ENCODE data around the gene ISLR.

Gene ISLR

GRCh38 chr15:74171965-74172541 is 1.5 kb upstream of the ISLR start:
- DNase-seq (ENCODE audit: low read depth): no peak

GRCh38 chr15:74172701-74173379 is 670 bp upstream of the ISLR start:
- DNase-seq (ENCODE audit: low read depth): no peak

- DNase-seq (ENCODE audit: low read depth): no peak
Observed at GRCh38 chr15:74174219-74174957, 878 bp downstream of the ISLR start.

GRCh38 chr15:74174958-74175253 is 1.4 kb downstream of the ISLR start:
- no peak for DNase-seq (ENCODE audit: low read depth)

- no peak for DNase-seq (ENCODE audit: low read depth)
Observed at GRCh38 chr15:74175271-74176191, 2.0 kb downstream of the ISLR start.

GRCh38 chr15:74176262-74177214 is 3.0 kb downstream of the ISLR start:
- DNase-seq (ENCODE audit: low read depth): no peak

GRCh38 chr15:74178326-74179100 is 5.0 kb downstream of the ISLR start:
- DNase-seq (ENCODE audit: low read depth): no peak

DNA sequence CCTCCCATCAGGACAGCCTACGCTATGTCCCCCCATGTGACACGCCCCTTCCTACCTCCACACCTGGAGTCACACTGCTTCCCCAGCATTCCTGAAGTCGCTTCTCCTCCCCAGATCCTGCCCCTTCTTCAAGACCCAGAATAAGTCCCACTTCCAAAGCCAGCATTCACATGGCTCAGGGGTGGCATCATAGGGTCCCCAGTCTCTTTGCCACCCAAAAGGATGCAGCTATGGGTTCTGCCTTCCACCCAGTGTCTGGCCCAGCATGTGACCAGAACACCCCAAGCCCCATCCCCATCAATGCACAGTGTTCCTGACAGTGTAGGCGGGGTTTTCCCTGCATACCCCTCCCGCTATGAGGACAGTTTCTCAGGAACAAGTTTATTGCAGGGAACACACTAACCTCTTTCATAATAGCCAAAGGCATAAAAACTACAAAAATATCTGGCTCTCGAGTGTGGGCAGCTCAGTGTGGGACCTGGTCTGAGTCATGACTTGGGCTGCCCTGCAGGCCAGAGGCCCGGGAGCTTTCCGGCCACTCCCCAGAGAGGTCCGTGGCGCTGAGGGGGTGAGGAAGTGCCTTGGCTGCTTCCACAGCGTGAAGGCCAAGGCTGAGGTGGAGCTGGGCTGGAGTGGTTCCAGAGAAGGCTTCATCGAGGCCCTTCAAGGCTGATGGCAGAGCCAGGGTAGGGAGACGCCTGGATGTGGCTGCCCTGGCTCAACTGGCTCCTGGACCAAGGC is 5.8 kb downstream of the ISLR start:
- no peak for DNase-seq (ENCODE audit: low read depth)

DNA sequence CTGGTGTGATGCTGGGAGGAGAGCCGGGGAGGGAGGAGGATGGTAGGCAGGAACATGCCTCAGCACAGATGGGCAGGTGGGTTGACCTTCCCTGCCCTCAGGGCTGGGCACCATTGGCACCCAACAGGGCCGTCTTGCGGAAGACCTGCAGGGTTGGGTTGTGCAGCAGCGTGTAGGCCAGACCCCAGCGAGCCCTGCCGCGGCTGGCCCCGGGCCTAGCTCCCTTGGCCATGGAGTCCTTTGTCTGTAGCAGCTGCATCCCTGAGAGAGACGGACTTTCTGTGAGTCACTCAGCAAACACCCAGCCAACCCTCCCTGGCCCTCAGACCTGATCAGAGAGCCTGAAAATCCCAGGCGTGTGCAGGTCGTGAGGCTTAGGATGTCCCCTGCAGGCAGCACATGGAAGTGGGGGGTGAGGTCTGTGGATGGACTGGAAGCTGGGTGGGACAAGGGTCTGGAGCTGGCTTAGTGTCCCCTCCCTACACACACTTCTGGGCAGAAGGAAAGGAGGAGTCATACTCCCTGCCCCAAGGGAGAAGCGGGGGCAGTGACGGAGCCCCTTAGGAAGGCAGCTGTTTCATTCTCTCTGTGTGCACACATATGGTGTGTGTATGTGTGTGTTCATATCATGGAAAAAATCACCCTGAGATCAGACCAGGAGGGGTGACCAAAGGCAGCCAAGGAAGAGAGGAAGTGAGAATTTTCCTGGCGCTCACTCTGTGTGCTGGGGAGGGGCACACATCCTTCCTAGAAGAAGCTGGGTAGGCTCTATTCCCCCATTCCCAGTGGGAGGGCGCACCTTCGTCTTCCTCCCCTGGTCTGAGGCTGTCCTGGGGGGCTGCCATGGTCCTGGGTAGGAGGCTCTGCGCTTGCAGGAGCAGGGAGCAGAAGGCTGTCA is 6.7 kb downstream of the ISLR start:
- DNase-seq (ENCODE audit: low read depth): no peak

- no peak for DNase-seq (ENCODE audit: low read depth)
Observed at GRCh38 chr15:74180881-74181602, 7.5 kb downstream of the ISLR start.

GRCh38 chr15:74182131-74182530 is 8.6 kb downstream of the ISLR start:
- no peak for DNase-seq (ENCODE audit: low read depth)

- DNase-seq (ENCODE audit: low read depth): no peak
Observed at GRCh38 chr15:74184582-74185091, 11.1 kb downstream of the ISLR start.

GRCh38 chr15:74185710-74186348 is 12.3 kb downstream of the ISLR start:
- no peak for DNase-seq (ENCODE audit: low read depth)

GRCh38 chr15:74188216-74188615 is 14.7 kb downstream of the ISLR start:
- no peak for DNase-seq (ENCODE audit: low read depth)

GRCh38 chr15:74191798-74192197 is 18.3 kb downstream of the ISLR start:
- no peak for DNase-seq (ENCODE audit: low read depth)

GRCh38 chr15:74192751-74193150 is 19.2 kb downstream of the ISLR start:
- DNase-seq (ENCODE audit: low read depth): no peak

- DNase-seq (ENCODE audit: low read depth): no peak
Observed at GRCh38 chr15:74193299-74193718, 19.8 kb downstream of the ISLR start.
